ENCODE results near the gene ARMC9.
"Not testable (repeated sequence)": the region's sequence is repeated elsewhere in the genome, so short reads cannot be mapped to it uniquely, and the experiment has no call there.

The ARMC9 gene

GRCh38 chr2:231369580-231370428, 171.4 kb downstream of the ARMC9 start:
- DNase-seq, result no peak

DNA sequence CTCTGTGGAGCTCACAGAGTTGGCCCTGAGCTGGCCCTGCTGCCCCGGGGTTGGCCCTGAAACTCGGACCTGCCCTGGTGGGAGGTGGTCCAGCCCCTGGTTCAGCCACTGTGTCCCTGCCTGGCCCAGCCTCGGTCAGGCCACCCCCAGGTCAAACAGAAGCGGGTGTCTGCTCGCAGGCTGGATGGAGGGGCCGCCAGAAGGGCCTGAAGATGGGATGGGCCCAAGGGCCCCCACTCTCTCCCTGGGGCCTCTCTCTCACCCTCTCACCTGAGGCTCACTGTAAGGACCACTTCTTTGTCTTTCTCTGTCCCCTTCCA, 172.0 kb downstream of the ARMC9 start:
- no peak for DNase-seq

DNA sequence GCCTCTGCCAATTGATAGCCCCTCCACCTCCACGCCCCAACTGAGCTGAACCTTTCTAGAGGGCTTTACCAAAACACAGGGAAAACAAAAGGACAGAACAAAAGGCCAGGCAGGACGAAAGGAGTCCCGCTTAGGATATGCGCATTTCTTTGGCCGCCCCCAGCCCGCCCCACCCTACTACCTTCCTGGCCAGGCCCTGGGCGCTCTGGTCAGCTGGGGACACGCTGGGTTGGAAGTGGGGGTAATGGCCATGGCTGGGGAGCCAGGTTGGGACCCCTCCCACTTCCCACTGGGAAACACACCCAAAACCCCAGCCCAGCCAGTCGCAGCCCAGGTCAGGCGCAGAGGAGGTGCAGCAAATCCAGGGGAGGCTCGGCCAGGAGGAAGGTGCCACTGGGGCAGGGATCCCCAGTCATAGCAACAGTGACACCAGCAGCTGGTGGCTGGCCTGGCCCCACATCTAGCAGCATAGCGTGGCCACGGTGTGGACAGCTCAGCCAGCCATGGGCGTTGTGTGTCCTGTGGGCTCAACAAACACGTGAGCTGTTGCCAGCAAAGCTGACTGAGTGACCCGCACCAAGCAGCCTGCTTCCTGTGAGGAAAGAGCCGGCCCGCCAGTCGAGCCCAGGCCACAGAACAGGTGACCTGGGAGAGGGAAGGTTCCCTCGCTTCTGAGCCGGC, 172.5 kb downstream of the ARMC9 start:
- DNase-seq, result no peak

GRCh38 chr2:231371430-231372054, 173.1 kb downstream of the ARMC9 start:
- no peak for DNase-seq

GRCh38 chr2:231372326-231372725, 173.9 kb downstream of the ARMC9 start:
- no peak for DNase-seq

GRCh38 chr2:231373184-231373583, 174.8 kb downstream of the ARMC9 start:
- no peak for DNase-seq

DNA sequence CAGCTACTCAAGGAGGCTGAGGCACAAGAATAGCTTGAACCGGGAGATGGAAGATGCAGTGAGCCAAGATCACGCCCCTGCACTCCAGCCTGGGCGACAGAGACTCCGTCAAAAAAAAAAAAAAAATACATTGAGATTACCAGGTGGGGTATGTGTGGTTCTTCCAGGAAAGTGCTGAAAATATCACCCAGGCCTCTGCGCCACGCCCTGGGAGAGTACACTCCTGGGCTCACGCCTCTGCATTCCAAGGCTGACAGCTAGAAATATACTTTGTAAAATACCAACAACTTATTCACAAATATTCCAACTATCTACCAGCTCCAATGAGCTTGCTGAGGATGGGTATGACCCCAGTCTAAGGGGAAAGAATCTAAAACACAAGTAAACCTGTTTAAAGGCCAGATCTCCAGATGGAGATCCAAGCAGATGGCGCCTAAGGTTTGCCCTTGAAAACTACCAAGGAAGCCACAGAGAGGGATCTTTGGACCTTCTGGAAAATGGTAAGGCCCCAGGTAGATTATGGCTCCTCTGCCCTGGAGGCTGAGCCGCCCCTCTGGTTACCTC, 175.4 kb downstream of the ARMC9 start:
- no peak for DNase-seq

GRCh38 chr2:231374771-231375170, 176.3 kb downstream of the ARMC9 start:
- DNase-seq, result no peak

GRCh38 chr2:231375994-231376615, 177.7 kb downstream of the ARMC9 start:
- DNase-seq, result not testable (repeated sequence)

- no peak for DNase-seq
Measured at GRCh38 chr2:231376857-231377256, 178.4 kb downstream of the ARMC9 start.

GRCh38 chr2:231378026-231378722, 179.7 kb downstream of the ARMC9 start:
- no peak for DNase-seq

DNA sequence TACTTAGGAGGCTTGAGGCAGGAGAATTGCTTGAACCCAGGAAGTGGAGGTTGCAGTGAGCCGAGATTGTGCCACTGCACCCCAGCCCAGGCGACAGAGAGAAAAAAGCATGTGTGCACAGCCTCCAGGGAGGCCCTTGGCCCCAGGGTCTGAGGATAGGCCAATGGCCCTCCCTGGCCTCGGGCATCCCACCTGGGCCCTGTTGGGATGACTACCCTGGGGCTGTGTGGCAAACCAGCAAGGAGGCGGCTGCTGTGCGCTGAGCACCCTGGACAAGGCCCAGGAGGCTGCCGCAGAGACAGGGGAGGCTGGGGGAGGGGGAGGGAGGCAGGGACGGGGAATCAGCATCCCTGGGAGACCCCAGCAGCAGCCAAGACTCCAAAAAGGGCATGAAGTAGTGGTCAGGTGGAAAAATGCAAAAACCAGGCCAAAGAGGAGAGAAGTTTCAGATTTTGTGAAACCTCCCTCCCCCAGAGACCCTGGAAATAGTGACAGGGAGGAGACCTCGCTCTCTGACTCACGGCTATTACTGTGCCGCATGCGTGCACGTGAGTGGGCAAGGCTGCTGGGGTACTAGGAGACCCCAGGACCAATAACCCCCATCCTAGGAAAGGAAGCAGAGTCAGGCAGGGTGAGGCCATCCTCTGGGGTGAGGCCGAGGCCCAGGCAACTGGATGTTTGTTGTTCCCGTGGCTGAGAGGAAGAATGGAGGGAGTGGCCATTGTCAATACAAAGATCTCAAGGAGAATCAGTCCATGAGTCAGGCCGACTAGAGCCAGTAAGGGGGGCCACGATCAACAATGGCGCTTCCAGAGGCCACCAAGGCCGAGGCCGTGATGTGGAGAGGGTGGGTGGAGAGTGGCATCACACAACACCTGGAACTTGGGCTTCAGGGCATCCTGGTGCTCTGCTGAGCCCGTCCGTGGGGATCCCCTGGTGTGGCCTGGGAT, 181.1 kb downstream of the ARMC9 start:
- no peak for DNase-seq

- no peak for DNase-seq
Measured at GRCh38 chr2:231380307-231380706, 181.9 kb downstream of the ARMC9 start.

DNA sequence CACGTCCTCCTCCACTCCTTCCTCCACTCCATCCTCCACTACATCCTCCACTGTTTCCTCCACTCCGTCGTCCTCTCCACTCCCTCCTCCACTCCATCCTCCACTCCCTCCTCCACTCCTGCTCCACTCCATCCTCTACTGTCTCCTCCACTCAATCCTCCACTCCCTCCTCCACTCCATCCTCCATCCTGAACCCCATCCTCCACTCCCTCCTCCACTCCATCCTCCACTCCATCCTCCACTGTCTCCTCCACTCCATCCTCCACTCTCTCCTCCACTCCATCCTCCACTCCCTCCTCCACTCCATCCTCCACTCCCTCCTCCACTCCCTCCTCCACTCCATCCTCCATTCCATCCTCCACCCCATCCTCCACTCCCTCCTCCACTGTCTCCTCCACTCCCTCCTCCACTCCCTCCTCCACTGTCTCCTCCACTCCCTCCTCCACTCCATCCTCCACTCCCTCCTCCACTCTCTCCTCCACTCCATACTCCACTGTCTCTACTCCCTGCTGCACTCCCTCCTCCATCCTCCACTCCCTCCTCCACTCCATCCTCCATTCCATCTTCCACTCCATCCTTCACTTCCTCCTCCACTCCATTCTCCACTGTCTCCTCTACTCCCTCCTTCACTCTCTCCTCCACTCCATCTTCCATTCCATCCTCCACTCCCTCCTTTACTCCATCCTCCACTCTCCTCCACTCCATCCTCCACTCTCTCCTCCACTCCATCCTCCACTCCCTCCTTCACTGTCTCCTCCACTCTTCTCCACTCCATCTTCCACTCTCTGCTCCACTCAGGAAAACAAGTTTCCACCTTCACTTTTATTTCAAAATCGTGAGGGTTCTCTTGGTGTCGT, 182.8 kb downstream of the ARMC9 start:
- DNase-seq, result no peak

DNA sequence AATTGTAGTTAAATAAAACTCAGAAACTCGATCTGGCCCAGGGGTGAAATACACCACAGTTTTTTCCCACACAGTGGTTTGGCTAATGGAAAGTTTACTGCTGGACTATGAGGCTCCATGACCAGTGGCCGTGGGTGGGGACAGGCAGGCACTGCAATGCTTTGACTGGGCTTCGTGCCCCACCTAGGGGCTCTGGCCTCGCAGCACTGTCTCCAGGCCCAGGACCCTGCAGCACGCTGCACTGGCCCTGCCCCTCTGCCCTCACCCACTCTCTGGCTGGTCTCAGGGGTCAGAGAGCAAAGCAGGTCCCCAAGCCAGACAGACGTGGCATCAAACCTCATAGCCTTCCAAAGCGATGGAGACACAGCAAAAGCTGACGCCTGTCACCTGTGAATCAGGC, 183.7 kb downstream of the ARMC9 start:
- no peak for DNase-seq

- DNase-seq, result no peak
Measured at GRCh38 chr2:231383416-231384108, 185.1 kb downstream of the ARMC9 start.

DNA sequence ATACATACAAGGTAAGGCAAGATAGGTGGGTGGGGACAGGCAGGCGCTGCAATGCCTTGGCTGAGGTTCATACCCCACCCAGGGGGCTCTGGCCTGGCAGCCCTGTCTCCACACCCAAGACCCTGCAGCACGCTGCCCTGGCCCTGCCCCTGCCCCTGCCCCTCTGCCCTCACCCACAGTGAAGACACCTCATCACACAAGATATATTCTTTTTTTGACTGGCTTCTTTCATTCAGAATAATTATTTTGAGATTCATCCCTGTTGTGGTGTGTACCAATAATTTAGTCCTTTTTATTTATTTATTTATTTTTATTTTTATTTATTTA, 185.6 kb downstream of the ARMC9 start:
- DNase-seq, result no peak

GRCh38 chr2:231384970-231385369, 186.5 kb downstream of the ARMC9 start:
- no peak for DNase-seq

DNA sequence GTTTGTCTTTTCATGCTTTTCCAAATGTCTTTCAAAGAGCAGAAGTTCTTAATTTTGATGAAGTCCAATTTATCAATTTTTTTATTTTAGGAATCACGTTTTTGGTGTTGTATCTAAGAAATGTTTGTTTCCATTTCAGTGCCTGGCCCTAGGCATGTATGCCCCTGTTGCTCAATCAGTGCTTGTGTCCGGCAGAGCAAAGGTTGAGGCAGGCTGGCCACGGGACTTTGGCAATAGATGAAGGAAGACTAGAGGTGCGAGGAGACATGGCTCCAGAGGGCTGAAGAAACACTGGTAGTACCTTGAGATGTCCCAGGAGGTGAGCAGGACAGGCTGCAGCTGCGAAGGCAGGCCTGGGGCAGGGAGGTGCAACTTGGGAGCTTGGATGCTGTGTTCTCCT, 187.0 kb downstream of the ARMC9 start:
- no peak for DNase-seq

- no peak for DNase-seq
Measured at GRCh38 chr2:231386446-231386845, 188.0 kb downstream of the ARMC9 start.

All from NCI-H1105 treated with DMSO at 0.1 percent for 48 hours (cell line).